C1 segment of cervical spinal cord (tissue), 14 donors: Measurements from ENCODE around the gene ANKDD1B.
"Not testable (repeated sequence)": the region's sequence is repeated elsewhere in the genome, so short reads cannot be mapped to it uniquely, and the experiment has no call there.

Experiments used
- DNase-seq, 14 donors: peaks; one replicate each; lab custom pipeline; 2025; lab: John Stamatoyannopoulos, UW

Gene ANKDD1B

GRCh38 chr5:75611311-75612225 lies at the start of gene ANKDD1B:
Gene ANKDD1B, plus strand, starts transcription at chr5:75611453. Its CDS starts 182 bp downstream, at chr5:75611635.
- peak in 3 of 14 donors; percentile 7 to 39 (median 12) for DNase-seq

GRCh38 chr5:75565991-75566709 lies 45.1 kb upstream of the ANKDD1B start:
- not testable (repeated sequence) for DNase-seq

DNA sequence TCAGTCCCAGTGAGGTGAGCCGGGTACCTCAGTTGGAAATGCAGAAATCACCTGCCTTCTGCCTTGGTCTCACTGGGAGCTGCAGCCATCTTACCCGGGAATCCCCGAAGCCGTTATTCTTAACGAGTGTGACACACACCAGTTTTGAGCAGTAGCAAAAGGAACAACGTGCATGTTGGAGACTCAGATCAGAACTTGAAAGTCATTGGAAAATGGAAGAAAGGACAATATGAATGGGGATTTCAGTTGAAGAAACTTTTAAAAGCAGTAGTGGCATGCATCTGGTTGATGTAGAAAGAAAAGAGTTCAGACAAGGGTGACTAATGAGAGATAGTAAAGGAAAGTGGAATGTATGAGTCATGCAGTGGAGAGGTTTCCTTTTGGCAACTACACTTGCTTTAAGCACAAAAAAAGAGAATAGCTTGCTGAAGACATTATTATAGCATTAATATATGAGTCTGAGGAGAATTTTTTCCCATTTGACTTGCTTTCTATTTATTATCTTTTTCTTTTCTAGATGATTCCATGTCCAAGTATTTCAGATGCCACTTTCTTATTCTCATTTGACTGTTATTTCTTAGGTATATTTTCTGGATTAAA lies 44.4 kb upstream of the ANKDD1B start:
- no peak for DNase-seq

DNA sequence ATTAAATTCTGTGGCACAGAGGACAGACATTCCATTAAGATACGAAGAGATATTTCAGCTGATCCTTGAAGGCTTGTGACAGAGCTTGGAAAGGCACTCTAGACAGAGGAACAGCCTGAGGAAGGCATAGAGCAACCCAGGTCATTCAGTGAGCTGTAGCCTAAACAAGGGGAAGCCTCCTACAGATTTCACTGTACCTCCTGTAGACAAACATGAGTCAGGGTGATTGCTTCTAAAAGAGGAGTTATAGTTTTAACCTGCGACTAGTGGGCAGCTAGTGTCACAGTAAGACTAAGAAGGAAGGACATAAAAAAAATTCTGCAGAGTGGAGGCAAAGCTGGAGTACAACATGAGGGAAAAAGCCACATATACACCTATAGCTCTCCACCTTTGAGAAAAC lies 43.5 kb upstream of the ANKDD1B start:
- DNase-seq, result no peak

DNA sequence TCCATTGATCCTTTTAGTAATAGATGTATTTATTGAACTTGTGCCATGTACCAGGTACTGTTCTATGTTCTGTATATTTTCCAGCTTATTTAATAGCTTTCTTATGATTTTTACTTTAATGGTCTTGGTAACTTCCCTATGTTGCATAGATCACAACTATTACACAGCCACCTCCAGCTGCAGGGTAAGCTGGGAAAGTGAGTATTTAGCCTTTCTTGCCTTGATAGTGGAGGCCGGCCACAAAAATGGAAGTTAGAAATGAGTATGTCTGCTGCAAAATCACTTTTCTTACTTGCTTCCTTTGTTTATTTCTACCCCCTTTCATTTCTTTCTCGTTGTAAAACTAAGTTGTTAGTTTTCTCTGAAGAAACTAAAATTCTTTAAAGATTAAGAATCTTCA lies 43.1 kb upstream of the ANKDD1B start:
- no peak for DNase-seq

DNA sequence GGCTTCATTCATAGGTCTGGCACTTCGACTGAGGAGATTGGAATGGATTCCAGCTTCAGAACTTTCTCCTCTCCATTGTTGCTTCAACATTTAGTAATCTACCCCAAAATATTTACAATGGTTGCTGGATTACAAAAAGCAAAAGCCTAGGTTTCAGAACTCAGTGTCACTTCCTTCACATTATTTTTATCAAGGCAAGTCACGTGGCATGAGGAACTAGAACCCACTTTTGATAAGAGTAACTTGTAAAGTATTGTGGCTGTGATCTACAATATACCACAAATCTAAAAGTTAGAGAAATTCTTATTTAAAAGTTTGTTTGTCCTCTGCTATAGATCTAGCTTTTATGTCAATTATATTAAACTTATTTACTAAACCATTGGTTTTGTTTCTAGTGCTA lies 39.7 kb upstream of the ANKDD1B start:
- no peak for DNase-seq

- no peak for DNase-seq
Measured at GRCh38 chr5:75574791-75575190, 36.5 kb upstream of the ANKDD1B start.

- DNase-seq, result not testable (repeated sequence)
Measured at GRCh38 chr5:75578280-75578679, 33.0 kb upstream of the ANKDD1B start.

- DNase-seq, result no peak
Measured at GRCh38 chr5:75584641-75585040, 26.6 kb upstream of the ANKDD1B start.

GRCh38 chr5:75588666-75589065 lies 22.6 kb upstream of the ANKDD1B start:
- DNase-seq, result no peak

- DNase-seq, result no peak
Measured at GRCh38 chr5:75600535-75600934, 10.7 kb upstream of the ANKDD1B start.

DNA sequence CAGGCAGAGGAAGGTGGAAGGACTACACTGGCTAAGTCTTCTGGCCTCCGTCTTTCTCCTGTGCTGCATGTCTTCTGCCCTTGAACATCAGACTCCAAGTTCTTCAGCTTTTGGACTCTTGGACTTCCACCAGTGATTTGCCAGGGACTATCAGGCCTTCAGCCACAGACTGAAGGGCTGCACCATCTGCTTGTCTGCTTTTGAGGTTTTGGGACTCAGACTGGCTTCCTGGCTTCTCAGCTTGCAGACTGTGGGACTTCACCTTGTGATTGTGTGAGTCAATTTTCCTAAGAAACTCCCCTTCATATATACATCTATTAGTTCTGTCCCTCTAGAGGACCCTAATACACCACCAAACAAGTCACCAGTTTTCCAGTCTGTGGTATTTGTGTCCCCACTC lies 9.7 kb upstream of the ANKDD1B start:
- no peak for DNase-seq

- DNase-seq, result no peak
Measured at GRCh38 chr5:75601996-75602395, 9.3 kb upstream of the ANKDD1B start.

- no peak for DNase-seq
Measured at GRCh38 chr5:75603371-75603770, 7.9 kb upstream of the ANKDD1B start.

DNA sequence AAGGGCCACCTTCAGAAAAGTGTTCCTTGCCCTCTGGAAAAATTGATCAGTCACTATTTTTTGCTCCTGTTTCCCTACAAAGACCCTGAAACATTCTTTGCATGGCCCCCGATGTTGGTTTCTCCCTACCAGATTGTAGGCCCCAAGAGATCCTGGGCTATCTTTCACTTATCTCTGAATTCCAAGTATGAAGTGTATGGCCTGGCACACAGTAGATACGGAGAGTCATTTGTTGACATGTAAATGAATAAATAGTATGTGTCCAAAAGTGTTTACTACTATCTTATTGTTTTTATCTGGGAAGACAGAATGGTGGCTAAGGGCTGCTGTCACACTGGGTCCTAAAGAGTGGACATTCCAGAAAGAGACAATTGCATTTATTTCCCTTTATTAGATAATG lies 7.4 kb upstream of the ANKDD1B start:
- no peak for DNase-seq

- DNase-seq, result not testable (repeated sequence)
Measured at GRCh38 chr5:75607341-75607740, 3.9 kb upstream of the ANKDD1B start.

- DNase-seq, result no peak
Measured at GRCh38 chr5:75608870-75609269, 2.4 kb upstream of the ANKDD1B start.

GRCh38 chr5:75610201-75610600 lies 1.1 kb upstream of the ANKDD1B start:
- no peak for DNase-seq

- DNase-seq, result not testable (repeated sequence)
Measured at GRCh38 chr5:75610859-75611310, 368 bp upstream of the ANKDD1B start.

GRCh38 chr5:75612226-75612569 lies 945 bp downstream of the ANKDD1B start:
- no peak for DNase-seq

DNA sequence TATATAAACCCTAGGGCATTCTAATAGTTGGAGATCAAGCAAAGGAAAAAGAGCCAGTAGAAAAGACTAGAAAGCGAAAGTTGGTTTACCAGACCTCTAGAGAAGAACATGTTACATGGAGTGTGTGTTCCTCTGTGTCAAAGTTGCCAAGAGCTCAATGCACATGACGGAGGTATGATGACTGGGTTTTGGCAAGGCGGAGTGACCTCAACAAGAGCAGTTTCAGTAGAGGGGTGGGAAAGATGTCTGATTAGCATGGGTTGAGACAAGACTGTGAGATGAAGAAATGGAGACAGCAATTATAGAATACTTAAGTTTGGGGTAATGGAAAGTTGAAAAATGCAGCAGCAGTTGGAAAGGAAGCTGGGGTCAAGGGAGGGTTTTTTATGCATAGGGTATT lies 1.6 kb downstream of the ANKDD1B start:
- DNase-seq, result no peak

DNA sequence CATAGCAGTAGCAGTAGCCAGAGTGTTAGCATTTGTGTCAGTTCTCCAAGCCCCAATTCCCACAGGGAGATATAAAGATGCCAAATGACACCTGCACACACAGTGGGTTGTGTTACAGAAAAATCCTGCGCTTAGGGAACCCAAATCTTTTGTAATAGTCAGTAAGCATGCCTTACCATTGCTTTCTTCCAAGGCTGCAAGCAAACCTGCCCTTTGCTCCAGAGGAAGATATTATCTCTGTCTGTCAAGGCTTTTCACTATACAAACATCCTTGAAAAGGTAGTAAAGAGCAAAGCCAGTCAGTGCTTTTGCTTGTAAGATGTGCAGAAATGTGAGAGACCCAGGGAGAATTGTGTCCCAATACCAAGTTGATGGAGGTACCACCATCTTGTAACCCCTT lies 2.9 kb downstream of the ANKDD1B start:
- no peak for DNase-seq
